ENCODE data around the gene TPTE2.
"Not testable (repeated sequence)": the region's sequence is repeated elsewhere in the genome, so short reads cannot be mapped to it uniquely, and the experiment has no call there.

- not testable (repeated sequence) for TF ChIP-seq CTCF, POLR2A (IDR thresholded peaks at IDR 0.05)
Observed at GRCh38 chr13:19412494-19412893, 148.8 kb downstream of the TPTE2 start.

Data from right lobe of liver (tissue), 4 donors.